Measurements from ENCODE around the gene GRID1.

- TF ChIP-seq CTCF (IDR thresholded peaks at IDR 0.05) (no peak), POLR2A (IDR thresholded peaks at IDR 0.05) (no peak)
Measured at GRCh38 chr10:86343761-86344160, 22.8 kb downstream of the GRID1 start.
